HG03175 (cell line): ENCODE results near the gene S100A10.
A peak's percentile ranks its signal among the peaks of the same experiment; 100 is the strongest.

Source experiments
- ATAC-seq: cut with Tn5 transposase; IDR thresholded peaks from one replicate; pipeline ENCODE4 v1.9.1; 2021; ENCODE audit warnings: mild to moderate bottlenecking, moderate library complexity; ENCODE audit not compliant: unreplicated experiment

The S100A10 gene

GRCh38 chr1:151993734-151994496, at the start of gene S100A10:
S100A10 (minus strand) TSS chr1:151993859; CDS start chr1:151986230, 7,629 bp downstream.
- no peak for ATAC-seq

DNA sequence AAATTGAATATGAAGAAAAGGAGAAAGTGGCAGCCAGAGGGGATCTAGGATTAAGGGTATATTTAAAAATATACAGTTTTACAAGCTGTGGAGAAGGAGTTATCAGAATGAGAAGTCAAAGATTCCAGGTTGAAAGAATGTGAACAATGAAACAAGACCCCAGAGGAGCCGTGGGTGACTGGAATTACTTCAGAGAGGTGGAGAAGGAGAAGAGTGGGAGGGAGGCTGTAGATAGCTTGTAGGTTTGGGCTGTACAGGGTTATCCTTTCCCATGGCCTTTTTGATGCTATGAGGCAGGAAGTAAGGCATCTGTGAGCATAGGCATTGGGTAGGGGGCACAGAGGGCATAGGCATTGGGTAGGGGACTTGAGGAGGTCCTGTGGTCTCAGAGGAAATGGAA, 48.4 kb upstream of the S100A10 start:
- no peak for ATAC-seq

DNA sequence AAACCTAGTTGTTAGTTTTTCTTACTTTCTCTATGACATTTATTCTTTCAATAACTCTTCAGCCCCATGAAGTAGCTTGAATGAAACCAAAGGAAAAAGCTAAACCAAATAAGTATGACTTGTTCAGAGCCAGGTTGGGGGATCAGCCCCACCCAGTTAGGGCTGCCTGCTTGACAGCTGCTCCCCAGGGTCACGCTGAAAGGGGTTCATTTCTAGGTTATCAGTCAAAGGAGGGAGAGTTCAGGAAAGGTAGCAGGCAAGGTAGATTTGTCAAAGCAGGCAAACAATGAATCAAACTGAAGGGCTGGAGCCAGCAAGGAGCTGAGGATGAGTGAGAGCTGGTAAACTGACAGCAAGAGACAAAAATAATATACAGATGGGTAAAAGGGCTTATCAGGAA, 46.2 kb upstream of the S100A10 start:
- no peak for ATAC-seq

- ATAC-seq = no peak
Observed at GRCh38 chr1:152039461-152039860, 45.8 kb upstream of the S100A10 start.

- ATAC-seq = no peak
Observed at GRCh38 chr1:152038871-152039270, 45.2 kb upstream of the S100A10 start.

DNA sequence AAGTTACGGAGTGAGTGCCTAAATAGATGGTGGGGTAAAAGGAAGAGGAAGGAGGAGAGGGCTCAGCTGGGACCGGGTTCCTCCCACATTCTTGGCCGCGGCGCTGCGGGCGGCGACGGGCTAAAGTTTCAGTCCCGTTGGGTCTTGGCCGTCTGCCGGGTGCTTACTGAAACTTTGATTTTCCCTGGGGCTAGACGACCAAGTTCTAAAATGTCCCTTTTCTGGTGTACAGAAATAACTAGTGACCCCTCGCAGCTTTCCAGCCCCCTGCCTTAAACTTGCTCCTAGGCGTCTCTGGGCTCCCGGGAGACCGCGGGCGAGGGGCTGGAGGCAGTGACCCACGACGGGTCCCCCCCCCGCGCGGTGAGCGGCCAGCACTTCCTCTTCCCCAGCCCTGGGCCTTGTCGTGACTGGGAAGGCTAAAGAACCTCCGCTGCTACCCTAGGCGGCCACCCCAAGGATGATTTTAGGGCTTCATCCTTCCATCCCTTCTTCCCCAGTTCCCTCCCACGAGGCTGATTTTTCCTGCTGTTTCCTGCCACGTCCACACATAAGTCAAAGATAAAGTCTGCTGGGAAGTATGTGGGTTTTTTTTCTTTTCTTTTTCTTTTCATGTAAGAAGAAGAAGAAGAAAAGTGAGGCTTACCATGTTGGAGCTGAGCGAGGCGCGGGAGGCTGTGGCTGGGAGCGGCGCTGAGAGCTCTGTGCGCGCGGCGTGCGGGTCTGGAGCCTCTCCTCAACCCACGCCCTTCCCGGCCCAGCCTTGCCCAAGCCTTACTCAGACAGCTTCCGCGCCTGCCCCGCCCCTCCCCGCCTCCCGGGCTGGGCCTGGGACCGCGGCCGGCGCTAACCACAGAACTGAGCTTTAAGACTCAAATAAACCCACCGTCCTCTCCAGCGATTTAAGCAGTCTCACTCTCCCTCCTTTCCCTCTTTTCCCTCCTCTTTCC, 42.9 kb upstream of the S100A10 start, which contains the start of gene S100A11:
S100A11 (minus strand) TSS at position 738 of the 950 bp plus-strand sequence; CDS start at position 649, 89 bp downstream.
- peak; percentile 49 for ATAC-seq

- no peak for ATAC-seq
Observed at GRCh38 chr1:152035539-152036266, 42.0 kb upstream of the S100A10 start.

- peak; percentile 40 for ATAC-seq
Observed at GRCh38 chr1:152034654-152035538, 41.2 kb upstream of the S100A10 start.

- ATAC-seq = peak; percentile 6
Observed at GRCh38 chr1:152034324-152034653, 40.6 kb upstream of the S100A10 start.

DNA sequence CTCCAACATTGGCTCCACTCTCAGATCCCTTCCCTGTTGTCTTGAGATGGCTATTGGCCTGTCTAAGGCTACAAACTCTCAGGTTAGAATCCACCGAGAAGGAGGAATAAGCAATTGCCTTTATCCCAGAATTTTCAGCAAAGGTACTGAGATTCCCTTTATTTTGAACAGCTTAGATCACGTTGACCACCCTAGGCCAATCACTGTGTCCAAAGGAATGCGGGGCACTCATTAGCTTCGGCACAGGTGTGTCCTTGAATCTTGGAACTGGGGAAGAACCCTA, 36.2 kb upstream of the S100A10 start:
- no peak for ATAC-seq

DNA sequence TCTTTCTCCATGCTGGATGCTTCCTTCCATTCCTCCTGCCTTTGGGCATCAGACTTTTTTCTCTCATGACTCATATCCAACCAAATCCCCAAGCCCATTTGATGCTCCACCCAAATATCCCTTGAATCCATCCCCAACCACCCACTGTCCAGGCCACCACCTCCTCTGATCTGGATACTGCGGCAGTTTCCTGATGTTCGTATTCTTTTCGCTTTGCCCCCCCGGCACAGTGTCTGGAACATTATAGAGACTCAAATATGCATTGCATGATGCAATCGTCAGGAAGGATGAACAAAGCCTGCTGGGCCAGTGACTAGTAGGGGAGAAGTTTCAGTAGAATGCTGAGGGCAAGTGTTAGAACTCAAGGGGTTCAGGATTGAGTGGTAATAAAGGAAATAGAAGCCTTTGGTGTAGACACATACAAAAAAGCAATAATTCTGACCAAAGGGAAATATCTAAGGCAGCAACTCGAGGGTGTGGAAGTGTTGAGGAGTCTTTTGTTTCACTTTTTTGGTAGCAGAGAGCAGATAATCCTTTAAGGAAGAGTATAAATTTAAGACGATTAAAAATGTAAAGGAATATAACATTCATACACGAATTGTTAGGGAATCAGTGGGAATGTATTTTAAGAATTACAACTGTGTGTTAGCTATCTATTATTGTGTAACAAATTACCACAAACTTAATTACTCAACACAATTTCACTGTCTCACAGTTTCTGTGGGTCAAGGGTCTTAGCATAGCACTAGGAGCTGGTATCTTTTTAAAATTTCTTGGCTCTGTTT, 35.7 kb upstream of the S100A10 start:
- no peak for ATAC-seq

DNA sequence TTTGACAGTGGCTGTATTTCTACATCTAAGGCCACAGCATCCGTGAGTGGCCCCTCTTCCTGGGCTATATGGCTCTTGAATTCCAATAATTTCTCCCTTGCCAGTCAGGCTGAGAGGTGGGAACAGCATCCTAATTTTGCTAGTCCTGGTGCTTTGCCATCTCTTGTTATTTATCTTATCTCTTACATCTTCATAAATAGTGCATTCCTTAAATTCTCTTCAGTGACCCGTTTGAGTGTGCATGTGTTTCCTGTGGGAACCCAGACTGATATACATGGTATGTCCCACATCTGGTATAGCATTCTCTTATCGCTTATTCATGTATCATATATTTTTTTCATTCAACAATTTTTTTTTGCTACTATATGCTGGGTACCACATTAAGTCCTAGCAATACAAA, 33.2 kb upstream of the S100A10 start:
- no peak for ATAC-seq

DNA sequence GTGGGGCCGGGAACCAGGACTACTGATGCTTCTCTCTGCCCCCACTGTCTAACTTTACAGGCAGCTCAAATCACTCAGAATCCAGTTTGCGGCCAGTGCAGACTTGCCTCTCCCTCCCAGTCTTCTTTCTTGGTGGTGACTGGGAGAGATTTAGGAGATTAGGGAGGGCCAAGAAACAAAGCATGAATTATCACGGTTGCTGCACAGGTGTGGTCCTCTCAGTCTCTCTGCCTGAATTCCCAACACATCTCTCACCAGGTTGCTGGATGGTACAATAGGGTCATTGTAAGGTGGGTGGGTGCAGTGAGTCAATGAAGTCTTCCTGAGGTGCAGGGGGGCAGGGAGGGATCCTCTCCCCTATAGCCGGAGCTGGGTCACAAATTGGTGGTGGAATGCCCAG, 30.6 kb upstream of the S100A10 start:
- ATAC-seq = no peak

DNA sequence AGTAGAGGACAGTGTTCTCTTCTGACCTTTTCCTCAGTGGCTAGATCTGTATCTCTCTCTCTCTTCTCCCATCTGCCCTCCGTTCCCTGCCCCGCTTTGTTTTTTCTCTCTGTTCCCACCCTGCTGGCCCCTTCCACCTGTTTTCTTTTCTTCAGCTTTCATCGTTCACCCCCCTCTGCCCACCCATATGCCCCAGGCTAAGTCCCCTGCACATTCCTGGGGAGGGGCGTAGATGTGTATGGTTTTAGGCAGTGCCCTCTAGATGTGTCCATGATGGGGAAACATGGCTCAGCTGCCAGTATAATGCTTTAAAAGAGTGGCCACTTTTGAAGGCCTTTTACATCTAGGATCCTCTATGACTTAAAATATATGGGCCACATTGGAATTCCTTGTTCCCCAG, 29.6 kb upstream of the S100A10 start:
- ATAC-seq = no peak

DNA sequence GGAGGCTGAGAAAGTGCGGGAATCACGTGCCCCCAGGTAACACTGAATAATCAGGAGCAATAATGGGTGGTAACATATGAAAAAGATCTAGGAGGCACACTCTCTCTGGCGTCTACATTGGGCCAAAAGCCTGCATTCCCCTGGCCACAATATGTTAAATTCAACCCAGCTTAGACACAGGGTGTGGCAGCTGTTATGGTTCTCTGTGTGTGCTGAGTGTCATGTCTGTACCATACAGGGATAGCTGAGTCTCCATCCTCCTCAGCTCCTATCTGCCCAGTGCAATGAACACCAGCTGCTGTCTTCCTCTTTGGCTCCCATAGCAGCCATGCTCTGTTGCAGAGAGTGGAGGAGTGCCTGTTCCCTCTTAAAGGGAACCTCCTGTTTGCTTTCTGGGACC, 28.8 kb upstream of the S100A10 start:
- ATAC-seq = no peak

DNA sequence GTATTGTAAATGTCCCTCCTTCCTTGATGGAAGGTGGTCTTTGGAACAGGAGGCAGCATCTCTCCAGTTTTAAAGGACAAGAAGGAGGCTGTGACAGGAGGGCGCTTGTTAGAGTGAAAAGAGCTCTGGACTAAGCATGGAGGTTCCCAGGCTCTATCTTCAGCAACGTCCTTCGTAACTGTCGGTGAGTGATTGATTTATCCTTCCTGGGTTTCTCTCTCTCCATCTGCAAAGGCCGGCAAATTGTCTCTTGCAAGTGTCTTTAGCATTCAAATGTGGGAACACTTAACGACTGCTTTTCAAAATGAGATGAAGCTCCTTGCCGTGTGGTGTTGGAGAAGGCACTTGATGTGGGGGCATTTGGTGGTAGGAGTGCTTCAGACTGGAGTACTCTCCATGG, 27.9 kb upstream of the S100A10 start:
- ATAC-seq = no peak

GRCh38 chr1:152020849-152021248, 27.2 kb upstream of the S100A10 start:
- no peak for ATAC-seq

DNA sequence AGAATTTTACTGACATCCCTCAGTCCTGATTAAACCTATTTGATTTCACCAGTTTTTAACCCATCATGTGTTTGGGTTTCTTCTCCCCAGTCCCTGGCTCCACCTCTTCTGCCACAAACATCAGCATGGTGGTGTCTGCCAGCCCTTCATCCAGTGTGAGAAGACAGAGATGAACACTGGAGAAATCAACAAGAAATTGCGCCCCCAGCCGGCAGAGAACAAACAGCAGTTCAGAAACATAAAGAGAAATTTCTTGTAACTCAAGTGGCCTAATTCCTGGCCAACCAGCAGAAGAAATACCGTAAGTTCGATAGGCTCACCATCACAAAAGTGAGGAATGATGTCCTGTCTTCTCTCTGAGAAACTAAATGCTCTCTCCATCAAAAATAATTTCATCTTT, 24.9 kb upstream of the S100A10 start:
- ATAC-seq = no peak

- ATAC-seq = no peak
Observed at GRCh38 chr1:152015766-152016165, 22.1 kb upstream of the S100A10 start.

- ATAC-seq = no peak
Observed at GRCh38 chr1:152014943-152015342, 21.3 kb upstream of the S100A10 start.
